Panc1 (cell line): ENCODE data around the gene STARD13. TPM values are rescaled to one million over a fixed set of nuclear protein-coding genes. Genes with fewer than 3 reads are reported as not detected.

Source experiments
- ATAC-seq: fragments of 200-7000 bp; cut with Tn5 transposase; 2 replicates; pipeline ENCODE4 v1.9.1; 2020; ENCODE audit warnings: mild to moderate bottlenecking, moderate library complexity
- BruUV-seq: library from RNA; stranded (reverse); fragments of 400-500 nt; replicated peaks from 2 replicates; lab custom pipeline; 2021; lab: Mats Ljungman, UMichigan
- CTCF ChIA-PET: fragments of 300-600 bp; sonication (Branson Sonifier 250); formaldehyde crosslinking; loops from one replicate; lab custom pipeline; 2022; ENCODE audit warnings: antibody characterized with exemption; lab: Charles Lee
- POLR2A ChIA-PET: fragments of 300-600 bp; sonication (Branson Sonifier 250); formaldehyde crosslinking; loops from one replicate; lab custom pipeline; 2022; ENCODE audit warnings: antibody characterized with exemption; lab: Charles Lee
- DNase-seq: peaks from one replicate; pipeline ENCODE4 v3.0.0-alpha.2; 2010; ENCODE audit warnings: low read depth, low spot score
- H3K27ac ChIP-seq: 2 replicates; pipeline ENCODE4 v1.5.1; 2011; ENCODE audit warnings: mild to moderate bottlenecking, low read length, inconsistent platforms
- H3K27me3 ChIP-seq: fragments of 200-500 bp; sonication (Bioruptor generic); 2 replicates; pipeline ENCODE4 v1.6.0; 2014; ENCODE audit warnings: low read length, inconsistent platforms; ENCODE audit not compliant: control insufficient read depth, insufficient read depth
- H3K36me3 ChIP-seq: fragments of 200-500 bp; sonication (Bioruptor generic); 2 replicates; pipeline ENCODE4 v1.5.1; 2014; ENCODE audit warnings: inconsistent platforms, mild to moderate bottlenecking, low read length, moderate library complexity; ENCODE audit not compliant: control insufficient read depth, insufficient read depth
- H3K4me1 ChIP-seq: 2 replicates; pipeline ENCODE4 v1.5.1; 2011; ENCODE audit warnings: inconsistent platforms, mild to moderate bottlenecking, low read length, moderate library complexity; ENCODE audit not compliant: control insufficient read depth, insufficient read depth
- H3K4me3 ChIP-seq, 2 experiments: 2 replicates each; pipeline ENCODE4 v1.5.1; 2011 to 2012; ENCODE audit warnings: low read depth in 2 of 2, low read length in 2 of 2, mild to moderate bottlenecking in 2 of 2, inconsistent platforms in 1 of 2, moderate library complexity in 1 of 2
- H3K9me3 ChIP-seq: fragments of 200-500 bp; sonication (Bioruptor generic); 2 replicates; pipeline ENCODE4 v1.5.1; 2014; ENCODE audit warnings: low read depth, mild to moderate bottlenecking, inconsistent platforms, low read length, moderate library complexity; ENCODE audit not compliant: control insufficient read depth, insufficient read depth
- CTCF ChIP-seq: fragments of 450-650 bp; IDR thresholded peaks from 2 replicates; pipeline ENCODE4 v1.5.1; 2017; ENCODE audit warnings: mild to moderate bottlenecking
- POLR2AphosphoS5 ChIP-seq: IDR thresholded peaks from 2 replicates; pipeline ENCODE4 v1.6.1; 2012; ENCODE audit warnings: mild to moderate bottlenecking, low read depth, low read length, moderate library complexity
- REST ChIP-seq, 2 experiments: IDR thresholded peaks; 2 replicates each; pipeline ENCODE4 v1.6.1; 2011 to 2012; ENCODE audit warnings: low read depth in 2 of 2, control low read depth in 1 of 2, low read length in 1 of 2, mild to moderate bottlenecking in 1 of 2, moderate library complexity in 1 of 2; ENCODE audit not compliant: insufficient read depth in 1 of 2
- SIN3A ChIP-seq: IDR thresholded peaks from 2 replicates; pipeline ENCODE4 v1.6.1; 2012; ENCODE audit warnings: low read depth, mild to moderate bottlenecking, low read length, moderate library complexity, borderline replicate concordance; ENCODE audit not compliant: insufficient read depth
- TCF7L2 ChIP-seq: IDR thresholded peaks from 2 replicates; pipeline ENCODE4 v1.6.1; 2011; ENCODE audit warnings: mild to moderate bottlenecking, low read depth, low read length, inconsistent platforms
- in situ Hi-C: cut with HindIII; loops from 2 replicates; pipeline ENCODE4 v1.10.0; 2016; ENCODE audit warnings: low sequenced_read_pairs, low pct_unique_long_range_greater_than_20kb
- intact Hi-C: fragments of 100-400 bp; cut with micrococcal nuclease; formaldehyde crosslinking; loops from one replicate; pipeline ENCODE4 v1.10.0; 2022; ENCODE audit not compliant: unreplicated experiment
- total RNA-seq: library from RNA; stranded (reverse); gene quantifications from one replicate; pipeline ENCODE4 v1.2.1, GENCODE V29; 2021; ENCODE audit not compliant: unreplicated experiment

Gene STARD13
- total RNA-seq, 1 experiment from 2014 or later = 6.5 TPM

- no peaks in the 10 kb centered on the region for H3K27me3 ChIP-seq
- ATAC-seq (no peak; the same call in 1 of the 2 replicates), DNase-seq (no peak)
- TF ChIP-seq CTCF = no peak
- no peak for TF ChIP-seq POLR2AphosphoS5
- H3K4me1 ChIP-seq = peaks cover 6% of the 10 kb centered on the region; the same call in 1 of the 2 replicates
- H3K9me3 ChIP-seq = no peaks in the 10 kb centered on the region
- H3K36me3 ChIP-seq = no peaks in the 10 kb centered on the region; the same call in 1 of the 2 replicates
- intact Hi-C loops = no loop called here
- H3K27ac ChIP-seq = peak overlapping the region; percentile 48; the same call in 1 of the 2 replicates
- POLR2A ChIA-PET = no interaction called here
- in situ Hi-C loops = no loop called here
- no TSS peak for BruUV-seq
- H3K4me3 ChIP-seq = no peak overlapping the region
- CTCF ChIA-PET = no interaction called here
Observed at GRCh38 chr13:33193428-33193974, 92.1 kb downstream of the STARD13 start.

DNA sequence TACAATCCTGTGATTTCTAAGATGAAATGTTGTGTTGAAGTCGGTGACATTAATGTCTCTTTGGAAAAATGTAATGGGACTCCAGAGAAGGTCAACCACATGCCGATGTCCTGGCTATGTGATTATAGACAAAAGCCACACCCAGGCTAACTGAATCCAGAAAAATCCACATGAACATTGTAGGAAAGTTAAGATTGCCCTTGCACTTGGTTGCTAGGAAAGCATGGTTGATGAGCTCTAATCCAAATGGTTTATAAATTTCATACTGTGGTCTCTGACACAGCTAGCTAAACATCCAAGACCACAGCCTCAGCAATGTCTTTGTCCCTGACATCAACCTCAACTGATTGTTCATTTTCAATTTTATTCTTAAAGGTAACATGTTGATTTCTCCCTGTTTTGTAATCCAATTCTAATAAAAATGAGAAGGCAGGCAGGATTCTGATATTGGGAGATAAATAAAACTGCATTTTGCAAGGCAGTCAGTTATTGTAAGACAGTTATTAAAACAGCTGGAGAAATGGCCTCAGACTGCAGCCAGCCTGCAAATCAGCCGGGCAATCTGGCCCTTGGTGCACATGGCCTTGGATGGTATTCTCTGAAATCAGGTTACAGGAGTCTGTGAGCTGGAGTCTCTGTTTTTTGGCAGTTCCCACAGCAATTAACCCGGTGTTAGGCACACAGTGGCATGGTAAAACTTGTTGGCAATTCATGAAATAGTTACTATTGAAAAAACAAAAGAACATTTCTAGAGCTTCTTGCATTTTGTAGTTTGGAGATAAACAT lies 93.9 kb downstream of the STARD13 start:
- ChIA-PET POLR2A (no interaction called here), CTCF (no interaction called here)
- no peak for TF ChIP-seq REST (IDR thresholded peaks at IDR 0.05; ENCODE audit: insufficient read depth in 1 of 2, low read depth in 2 of 2, low read length in 1 of 2)
- no peak for TF ChIP-seq TCF7L2
- TF ChIP-seq SIN3A = no peak
- no peak for TF ChIP-seq CTCF
- no peak for TF ChIP-seq POLR2AphosphoS5
- Histone ChIP-seq H3K9me3 (no peaks in the 10 kb centered on the region), H3K36me3 (no peaks in the 10 kb centered on the region; the same call in 1 of the 2 replicates), H3K27ac (peak overlapping the region; percentile 39; the same call in 1 of the 2 replicates), H3K4me3 (no peak overlapping the region), H3K4me1 (peaks cover 9% of the 10 kb centered on the region; the same call in 1 of the 2 replicates), H3K27me3 (no peaks in the 10 kb centered on the region)
- intact Hi-C loops = no loop called here
- ATAC-seq = no peak
- in situ Hi-C loops = no loop called here
- BruUV-seq = no TSS peak
- no peak for DNase-seq
